Hippocampal formation (tissue), 2 donors: ENCODE results near the gene RHAG.
"Not testable (repeated sequence)": the region's sequence is repeated elsewhere in the genome, so short reads cannot be mapped to it uniquely, and the experiment has no call there.

Source experiments
- DNase-seq, 2 donors: peaks; one replicate each; lab custom pipeline; 2025; lab: John Stamatoyannopoulos, UW

RHAG gene

DNA sequence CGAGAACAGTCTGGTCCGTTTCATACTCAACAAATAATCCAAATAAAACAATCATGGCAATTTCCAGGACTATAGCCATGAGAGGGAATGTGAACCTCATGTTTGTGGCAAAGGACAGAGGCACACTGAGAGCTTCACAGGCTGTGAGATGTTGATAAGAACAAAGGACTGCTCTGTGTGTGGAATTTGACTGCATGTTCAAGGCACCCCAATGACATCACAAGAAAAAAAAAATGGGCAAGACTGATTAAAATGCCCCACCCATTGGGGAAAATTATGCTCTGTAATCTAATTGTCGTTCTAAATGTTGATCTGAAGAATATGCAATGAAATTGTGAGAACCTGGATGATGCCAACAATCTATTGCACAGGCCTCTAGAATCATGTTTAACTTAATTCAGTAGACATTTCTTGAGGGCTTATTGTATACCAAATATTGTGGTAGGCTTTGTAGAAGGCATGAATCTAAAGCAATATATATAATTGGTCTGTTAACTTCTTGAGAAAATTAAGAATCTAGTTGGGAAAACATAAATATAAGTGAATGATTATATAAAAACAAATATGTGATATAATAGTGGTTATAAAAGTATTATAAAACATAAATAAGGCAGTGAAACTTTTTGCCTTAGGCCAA is at the start of gene RHAG:
RHAG (minus strand) TSS at position 127 of the 637 bp plus-strand sequence; CDS start at position 100, 27 bp downstream.
- DNase-seq = no peak

DNA sequence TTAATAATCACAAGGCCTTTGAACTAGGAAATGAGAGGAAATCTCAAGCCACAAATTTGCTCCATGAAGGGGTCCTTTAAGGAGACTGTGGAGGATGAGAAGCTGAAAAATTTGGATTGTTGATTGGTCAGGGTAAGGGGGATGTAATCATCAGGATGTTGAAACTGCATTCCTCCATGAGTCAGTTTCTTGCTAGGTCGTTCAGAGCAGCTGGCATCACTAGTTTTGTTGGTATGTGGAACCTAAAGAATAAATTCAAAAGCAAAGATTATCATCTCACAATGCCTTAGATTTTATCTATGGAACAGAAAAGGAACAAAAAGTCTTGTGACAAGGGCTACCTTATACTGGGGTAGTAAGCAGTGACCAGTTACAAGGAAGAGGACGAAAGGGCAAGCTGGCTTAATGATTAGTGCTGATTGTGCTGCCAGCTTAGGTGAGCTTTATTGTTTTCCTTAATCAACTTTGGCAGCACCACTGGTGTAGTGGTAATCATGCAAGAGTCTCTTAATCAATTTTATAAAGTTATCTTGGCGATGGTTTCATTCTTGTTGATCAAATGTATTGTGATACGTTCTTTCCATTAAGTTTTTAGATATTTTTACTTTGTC is 40.1 kb upstream of the RHAG start:
- no peak for DNase-seq

DNA sequence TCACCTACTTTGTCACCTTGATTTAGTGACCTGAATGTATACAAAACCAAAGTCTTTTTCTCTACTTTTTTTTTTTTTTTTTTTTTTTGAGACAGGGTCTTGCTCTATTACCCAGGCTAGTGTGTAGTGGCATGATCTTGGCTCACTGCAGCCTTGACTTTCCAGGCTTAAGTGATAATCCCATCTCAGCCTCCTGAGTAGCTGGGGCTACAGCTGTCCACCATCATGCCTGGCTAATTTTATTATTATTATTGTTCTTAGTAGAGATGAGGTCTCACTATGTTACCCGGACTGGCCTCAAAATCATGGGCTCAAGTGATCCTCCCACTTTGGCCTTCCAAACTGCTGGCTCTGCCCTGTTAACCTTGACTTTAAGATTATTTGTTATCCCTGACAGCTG is 39.2 kb upstream of the RHAG start:
- DNase-seq = no peak

DNA sequence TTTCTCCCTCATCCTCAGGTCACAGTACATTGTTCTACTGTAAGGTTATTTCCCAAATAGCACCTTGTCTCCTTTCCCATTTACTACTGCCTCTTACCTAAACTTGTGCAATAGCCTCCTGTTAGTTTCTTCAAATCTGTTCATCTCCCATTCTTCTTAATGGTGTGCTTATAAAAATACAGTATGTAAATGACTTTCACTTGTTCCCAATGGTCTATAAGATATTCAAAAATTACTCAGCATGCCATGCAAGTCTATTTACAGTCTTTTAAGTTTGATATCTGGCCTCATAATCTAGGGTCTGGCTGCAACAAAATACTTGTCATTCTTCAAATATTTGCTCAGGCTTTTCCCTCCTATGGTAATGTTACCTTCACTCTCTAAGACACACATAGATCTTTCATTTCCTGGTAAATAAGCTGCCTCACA is 31.5 kb upstream of the RHAG start:
- no peak for DNase-seq

DNA sequence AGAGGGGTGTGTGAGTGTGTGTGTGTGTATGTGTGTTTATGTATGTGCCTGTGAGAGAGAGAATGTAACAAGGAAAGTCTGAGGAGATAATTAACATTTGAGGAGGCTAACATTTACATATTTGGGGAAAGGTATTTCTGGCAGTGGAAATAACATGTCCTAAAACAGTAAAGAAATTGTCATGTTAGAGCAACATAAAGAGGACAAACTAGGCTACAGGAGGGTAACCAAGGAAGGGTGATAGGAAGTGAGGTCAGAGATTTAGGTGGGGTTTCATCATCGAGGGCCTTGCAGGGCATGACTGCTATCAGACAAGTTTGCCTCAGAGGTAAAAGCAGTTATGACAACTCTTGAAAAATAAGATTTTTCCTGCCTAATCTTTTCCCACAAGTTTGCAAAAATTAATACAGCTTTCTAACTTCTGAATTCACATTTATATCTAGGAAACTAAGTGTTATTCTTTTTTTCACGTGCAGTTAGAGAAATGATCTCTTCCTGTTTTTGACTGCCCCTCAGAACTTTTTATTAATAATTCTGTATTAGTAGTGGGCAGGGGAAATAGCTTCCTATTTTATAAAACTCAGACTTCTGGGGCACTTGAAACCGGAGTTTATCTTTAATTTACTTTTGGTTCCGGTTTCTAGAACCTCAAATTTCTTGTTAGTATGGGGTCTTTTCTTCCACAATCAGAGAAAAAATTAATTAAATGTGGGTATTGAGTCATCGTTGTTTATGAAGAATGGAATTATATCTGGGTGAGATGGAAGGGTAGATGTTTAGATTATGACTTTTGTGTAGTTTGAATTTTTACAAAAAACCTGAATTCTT is 30.5 kb upstream of the RHAG start:
- no peak for DNase-seq

DNA sequence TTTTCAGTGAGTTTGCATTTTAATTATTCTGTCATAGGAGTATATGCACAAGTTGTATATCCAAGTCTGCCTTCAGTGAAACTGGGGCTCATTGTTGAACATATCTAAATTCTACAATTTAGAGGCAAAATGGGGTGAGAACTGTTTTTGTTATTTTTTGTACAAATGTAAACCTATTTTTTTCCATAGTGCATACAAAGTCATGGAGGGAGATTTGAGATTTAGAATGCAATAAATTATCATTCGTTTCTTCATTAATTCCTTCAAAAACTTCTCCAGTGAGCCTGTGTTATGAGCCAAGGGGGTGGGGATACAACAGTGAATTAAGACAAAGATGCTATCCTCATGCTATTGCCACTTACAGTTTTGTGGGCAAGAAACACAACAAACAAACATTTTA is 29.8 kb upstream of the RHAG start:
- DNase-seq = no peak

DNA sequence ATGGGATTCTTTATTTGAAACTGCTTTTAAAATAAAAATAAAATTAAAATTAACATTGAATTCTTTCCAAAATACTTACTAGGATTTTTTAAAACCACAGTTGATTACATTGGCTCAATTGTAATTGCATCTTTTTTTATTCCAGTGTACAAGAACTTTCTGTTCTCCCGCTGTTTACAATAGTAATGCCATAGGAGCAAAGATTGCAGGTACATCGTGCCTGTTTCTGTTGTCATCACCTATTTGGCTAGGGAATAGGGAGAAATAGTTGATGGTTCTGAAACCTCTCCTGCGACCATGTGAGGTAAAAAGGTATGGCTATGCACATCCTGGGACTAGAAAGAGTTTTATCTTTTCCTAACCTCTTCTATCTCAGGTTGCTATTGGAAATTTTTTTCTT is 28.2 kb upstream of the RHAG start:
- DNase-seq = no peak

DNA sequence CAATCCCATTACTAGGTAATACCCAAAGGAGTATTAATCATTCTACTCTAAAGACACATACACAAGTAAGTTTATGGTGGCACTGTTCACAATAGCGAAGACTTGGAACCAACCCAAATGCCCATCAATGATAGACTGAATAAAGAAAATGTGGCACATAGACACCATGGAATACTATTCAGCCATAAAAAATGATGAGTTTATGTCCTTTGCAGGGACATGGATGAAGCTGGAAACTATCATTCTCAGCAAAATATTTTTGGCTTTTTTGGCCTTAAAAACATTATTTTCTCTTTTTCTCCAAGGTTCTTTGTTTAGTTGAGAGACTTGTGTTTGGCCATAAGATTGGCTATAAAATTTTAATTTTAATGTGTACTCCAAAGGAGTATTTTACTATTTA is 27.4 kb upstream of the RHAG start:
- DNase-seq = not testable (repeated sequence)

DNA sequence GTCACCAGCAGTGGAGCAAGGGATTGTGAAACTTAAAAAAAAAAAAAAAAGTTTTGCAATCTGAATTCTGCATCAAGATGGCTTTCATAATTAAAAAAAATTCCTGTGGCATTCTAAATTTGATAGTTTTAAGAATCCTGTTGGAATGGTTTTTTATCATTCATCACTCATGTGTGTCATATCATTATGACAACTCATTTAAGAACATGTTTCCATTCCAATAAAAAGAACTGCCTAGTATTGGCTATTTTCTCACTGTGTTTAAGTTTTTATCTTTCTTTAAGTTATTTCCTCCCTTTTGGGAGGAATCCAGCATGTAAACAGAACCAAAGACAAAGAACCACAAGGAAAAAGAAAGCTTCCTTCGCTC is 26.2 kb upstream of the RHAG start:
- DNase-seq = no peak

DNA sequence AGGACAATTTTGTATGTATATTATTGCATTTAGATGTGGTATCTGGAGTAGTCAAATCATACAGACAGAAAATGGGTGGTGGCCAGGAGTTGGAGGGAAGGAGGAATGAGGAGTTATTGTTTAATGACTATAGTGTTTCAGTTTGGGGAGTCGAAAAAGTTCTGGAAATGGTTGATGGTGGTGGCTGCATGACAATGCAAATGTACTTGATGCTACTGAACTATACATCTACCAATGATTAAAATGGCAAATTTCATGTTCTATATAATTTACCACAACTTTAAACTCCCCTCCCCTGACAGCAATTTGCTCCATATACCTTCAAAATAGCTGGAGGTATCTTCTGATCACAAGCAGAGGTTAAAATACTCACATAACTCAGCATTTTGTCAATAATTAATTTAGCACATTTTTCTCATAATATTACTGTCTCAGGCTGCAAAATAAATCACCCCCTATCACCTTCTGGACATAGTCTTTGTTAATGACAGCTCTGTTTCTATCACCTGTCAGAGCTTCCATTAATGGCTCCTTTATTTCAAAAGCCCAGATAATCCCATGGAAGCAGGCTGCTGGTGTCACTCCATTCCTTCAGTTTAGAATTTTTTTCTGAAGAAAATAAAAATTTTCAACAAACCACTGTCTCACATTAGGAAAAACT is 25.7 kb upstream of the RHAG start:
- DNase-seq = no peak

DNA sequence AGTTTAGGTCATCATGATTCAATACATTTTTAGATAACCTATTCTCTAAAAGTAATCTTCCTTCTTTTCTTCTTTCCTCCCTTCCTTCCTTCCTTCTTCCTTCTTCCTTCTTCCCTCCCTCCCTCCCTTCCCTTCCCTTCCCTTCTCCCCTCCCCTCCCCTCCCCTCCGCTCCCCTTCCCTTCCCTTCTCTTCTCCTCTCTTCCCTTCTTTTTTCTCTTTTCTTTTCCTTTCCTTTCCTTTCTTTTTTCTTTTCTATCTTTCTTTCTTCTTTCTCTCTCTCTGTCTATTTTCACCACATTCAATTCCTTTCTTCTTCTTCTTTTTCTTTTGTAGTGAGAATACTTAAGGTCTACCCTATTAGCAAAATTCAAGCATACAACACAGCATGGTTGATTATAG is 17.3 kb upstream of the RHAG start:
- no peak for DNase-seq

DNA sequence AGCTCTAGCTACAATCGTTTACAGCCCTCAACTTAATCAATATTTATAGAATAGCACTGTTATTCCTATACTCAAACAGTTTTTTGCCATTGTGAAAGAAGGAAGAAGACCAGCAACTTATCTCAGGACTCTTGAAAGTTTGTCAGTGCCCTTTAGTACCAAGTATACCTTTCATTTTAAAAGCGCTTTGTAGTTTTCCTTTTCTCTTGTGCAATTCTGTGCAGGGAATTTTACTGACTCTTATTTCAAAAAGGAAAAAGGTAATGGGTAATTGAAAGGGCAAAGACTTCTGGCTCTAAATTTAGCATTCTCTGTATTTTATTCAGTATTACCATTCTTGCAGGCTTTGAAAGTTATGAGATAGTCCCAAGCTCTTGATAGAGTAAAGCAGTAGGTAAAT is 16.8 kb upstream of the RHAG start:
- no peak for DNase-seq

DNA sequence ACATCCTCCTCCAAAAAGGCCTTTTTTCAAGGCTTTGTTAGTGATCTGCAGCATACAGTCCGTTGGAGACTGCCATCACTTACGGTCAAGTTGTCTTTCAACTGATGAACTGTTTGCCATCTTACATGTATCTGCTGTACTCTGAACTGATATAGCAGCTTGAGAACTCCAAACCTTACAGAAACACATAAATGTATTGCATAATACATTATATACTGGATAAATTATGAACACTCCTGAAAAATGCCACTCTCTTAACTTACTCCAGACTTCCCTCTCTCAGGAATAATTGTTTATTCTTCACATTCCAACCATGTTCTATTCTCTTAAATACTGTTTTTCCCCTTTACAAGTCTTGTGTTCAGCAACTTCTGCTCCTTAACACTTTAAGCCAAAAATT is 14.6 kb upstream of the RHAG start:
- no peak for DNase-seq

DNA sequence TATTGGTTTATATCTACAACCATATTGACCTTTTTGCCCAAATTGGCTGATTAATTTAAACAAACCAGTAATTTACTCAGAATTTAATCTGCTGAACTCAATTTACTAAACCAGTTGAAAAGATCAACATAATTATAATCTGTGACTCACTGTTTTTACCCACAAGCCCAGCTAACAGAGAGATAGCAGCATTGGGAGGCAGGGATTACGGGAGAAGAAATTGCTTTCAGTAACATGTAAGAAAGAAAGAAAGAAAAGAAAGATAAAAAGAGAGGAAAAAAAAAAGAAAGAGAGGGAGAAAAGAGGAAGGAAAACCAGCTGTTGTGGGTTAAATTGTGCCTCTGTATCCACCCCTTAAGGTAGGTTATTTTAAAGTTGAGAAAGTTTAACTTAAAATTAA is 13.3 kb upstream of the RHAG start:
- DNase-seq = no peak

DNA sequence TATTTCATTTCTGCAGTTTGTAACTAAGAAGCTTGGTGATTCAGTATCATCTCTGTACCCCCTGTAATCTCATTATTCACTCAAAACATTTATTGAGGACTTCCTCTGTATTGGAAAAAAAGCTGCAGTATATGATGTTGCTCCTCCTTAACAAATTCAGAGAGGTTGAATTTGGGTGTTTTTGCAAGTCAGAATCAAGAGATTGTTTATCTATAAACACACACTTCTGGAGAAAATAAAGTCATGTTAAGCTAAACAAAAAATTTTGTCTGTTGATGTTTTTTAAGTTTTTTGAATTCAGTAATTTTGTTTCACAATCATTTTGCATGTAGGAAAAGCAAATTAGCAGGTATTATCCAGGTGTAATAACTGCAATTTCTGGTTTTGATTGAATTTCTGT is 11.4 kb upstream of the RHAG start:
- DNase-seq = no peak

DNA sequence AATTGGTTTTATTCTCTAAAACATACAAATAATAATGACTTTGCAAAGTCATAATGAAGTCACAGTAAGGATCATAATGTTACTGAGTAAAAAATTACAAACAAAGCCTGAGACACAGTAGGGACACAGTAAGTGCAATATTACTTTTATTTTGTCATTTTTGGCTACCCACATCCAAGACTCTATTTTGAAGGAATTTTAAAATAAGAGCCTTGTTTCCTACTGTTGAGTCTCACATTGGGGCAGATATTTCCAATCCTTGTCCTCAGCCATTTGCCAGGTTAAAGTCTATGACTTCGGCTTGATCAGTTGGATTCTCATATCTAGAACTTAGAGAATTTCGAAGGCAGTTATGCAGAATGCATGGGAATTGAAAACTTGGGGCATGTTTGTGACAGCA is 10.8 kb upstream of the RHAG start:
- no peak for DNase-seq

DNA sequence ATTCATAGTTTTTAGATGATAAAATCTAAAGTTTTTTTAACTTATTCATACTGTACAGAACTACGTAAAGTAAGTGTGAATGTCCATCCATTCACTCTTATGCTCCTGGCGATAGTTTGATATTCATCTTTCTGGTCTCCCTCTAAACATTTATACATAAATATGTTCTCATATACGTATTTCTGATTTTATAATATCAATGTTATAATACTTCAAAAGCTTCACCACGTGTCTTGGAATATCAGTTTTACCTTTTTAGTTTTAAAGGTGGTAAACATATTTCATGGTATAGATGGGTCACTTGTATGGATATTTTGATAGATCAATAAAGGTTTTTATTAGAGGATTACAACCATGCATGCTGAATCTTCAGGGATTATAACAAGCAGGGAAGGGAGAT is 10.3 kb upstream of the RHAG start:
- DNase-seq = no peak

DNA sequence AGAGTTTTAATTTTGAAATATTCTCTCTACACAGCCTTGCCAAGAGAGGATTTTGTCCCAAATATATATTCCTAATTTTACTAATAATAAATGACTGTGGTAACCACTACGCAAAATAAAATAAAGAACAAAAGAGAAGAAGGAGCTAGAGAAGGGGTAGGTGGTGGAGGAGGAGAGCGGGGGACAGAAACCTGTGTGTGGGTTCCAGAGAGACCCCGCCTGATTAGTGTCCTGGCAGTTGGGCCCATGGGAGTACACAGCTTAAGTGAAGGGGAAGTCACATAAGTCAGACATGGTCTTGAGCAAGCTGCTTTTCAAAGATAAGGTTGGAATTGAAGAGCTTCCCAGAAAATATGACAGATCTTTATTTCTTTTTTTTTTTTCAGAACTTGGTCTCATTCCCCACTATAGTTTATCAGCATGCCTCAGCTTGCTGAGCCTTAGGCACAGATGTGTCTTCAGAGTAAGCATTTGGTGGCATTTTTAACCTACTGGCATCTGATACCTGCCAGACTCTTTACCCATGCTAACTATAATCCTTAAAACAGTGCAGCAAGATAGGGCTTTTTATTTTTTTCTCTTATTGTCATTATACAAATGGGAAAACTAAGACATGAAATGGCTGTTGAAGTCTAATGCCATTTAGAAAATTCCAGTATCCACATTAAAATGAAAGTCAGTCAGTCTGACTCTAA is 9.6 kb upstream of the RHAG start:
- no peak for DNase-seq

DNA sequence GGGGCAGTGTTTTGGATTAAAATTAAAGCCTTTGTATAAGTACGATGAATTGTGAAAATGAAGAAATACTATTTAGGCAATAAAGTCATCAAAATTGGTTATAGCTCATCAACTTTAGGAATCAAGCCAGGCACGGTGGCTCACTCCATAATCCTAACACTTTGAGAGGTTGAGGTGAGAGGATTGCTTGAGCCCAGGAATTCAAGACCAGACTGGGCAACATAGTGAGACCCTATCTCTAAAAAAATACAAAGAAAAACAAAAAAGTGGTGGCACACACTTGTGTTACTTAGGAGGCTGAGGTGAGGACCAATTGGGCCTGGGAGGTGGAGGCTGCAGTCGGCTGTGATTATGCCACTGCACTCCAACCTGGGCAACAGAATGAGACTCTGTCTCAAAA is 8.5 kb upstream of the RHAG start:
- DNase-seq = no peak

DNA sequence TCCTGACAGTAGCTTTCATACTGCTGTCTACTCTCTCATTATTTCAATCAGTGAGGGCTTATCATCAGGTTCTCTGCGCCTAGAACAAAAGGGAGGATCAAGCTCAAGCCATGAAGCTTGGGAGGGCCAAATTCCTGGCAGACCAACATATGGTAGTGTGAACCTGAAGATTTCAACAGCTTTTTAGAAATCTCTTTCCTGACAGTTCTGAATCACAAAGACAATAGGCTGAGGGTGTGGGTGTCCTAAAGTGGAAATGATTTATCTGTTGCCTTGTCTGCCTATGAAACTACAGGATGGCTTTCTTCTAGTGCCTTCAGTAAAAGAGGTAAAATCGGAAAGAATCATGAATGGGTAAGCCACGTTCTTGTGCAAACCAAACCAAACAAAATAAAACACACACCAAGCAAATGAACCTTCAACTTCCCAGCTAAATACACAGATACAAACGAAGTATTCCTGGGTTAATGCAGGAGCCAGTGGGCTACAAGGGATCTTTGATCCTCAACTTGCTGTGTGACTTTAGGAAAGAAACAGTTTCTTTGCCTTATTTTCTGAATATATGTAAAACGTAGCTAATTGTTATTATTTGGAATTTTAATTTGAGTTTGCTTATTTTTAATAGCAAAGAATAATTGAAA is 2.7 kb upstream of the RHAG start:
- DNase-seq = no peak

DNA sequence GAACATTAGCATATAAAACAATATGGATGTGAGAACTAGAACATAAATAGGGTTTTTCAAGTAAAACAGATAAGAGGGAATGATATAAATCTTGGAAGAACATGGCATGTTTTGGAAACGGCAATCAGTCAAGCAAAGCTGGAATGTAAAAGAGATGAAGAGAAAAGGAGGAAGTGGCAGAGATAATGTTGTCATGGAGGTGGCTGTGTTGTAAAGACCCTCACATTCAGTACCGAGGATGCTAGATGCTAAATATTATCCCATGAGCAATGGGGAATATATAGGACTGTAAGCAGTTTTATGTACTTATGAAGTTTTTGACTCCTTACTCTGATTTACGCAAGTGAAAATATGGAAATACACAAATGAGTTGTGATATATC is 702 bp upstream of the RHAG start:
- no peak for DNase-seq
